HG02970 (cell line): ENCODE measurements around the gene C19orf44.
A peak's percentile ranks its signal among the peaks of the same experiment; 100 is the strongest.
"Not testable (repeated sequence)": the region's sequence is repeated elsewhere in the genome, so short reads cannot be mapped to it uniquely, and the experiment has no call there.

ENCODE experiments used
- ATAC-seq: cut with Tn5 transposase; IDR thresholded peaks from one replicate; pipeline ENCODE4 v1.9.1; 2021; ENCODE audit warnings: mild to moderate bottlenecking, moderate library complexity, moderate number of reproducible peaks; ENCODE audit not compliant: unreplicated experiment, low FRiP score

C19orf44 gene

DNA sequence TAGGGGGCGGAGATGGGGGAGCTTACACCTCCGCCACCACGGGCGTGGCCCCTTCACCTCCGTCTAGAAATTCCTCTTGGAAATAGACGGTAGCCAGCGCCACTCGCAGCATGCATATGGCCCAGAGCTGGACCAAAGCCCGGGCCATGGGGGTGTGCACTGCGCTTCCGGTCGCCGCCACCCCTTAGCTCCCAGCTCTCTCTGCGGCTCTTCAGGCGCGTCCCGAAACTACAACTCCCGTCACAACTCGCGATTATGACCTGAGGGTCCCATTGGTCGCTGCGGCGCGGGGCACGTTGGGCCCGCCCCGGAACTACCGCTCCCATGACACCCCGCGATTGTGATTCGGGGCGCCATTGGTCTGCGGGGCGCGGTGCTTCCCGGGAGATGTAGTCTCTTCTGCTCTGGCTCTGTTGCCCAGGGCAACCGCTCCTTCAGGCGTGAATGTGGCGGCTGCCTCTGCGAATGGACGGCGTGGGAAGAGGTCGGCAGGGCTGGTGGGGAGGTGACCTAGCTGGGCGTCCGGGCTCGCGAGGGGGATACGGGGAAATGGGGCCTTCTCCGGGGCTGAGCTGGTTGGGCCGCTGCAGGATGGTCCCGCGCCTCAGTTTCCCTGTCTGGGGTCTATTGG lies at the start of gene C19orf44, which contains the start of gene CALR3:
TSS of gene C19orf44 (plus strand) at position 413 of the 631 bp plus-strand sequence. CDS start 4,399 bp downstream, outside the sequence.
TSS of gene CALR3 (minus strand) at position 186 of the 631 bp plus-strand sequence. CDS start at position 148, 38 bp downstream.
- ATAC-seq = peak; percentile 98

DNA sequence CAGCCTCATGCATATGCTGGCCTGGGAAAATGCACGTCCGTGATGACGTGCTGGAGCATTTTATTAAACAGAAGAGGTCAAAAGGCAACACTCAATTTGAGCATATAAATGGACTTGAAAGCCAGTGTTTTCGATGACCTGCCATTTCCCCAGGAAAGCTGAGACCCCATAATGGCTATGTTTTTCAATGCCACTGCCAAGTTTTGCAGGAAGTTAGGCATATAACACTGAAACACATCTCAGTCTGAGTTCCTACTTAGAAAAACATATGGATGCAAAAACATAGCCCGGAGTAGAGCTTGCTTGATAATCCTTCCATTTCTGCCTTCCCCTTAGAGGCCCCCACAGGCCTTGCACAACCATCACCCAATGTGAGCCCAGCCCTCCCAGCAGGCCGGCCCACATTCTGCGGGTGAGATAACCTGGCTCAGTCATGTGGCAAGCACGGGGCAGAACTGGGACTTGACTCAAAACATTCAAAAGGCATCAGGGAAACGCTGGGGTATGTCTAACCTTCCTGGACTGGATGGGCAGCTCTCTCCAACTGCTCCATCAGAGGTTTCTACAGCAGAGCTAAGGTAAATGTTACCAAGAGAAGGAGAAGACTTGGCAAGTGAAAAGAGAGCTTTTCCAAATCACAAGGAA lies 49.3 kb upstream of the C19orf44 start:
- ATAC-seq = no peak

- ATAC-seq = not testable (repeated sequence)
Measured at GRCh38 chr19:16448872-16449271, 47.3 kb upstream of the C19orf44 start.

GRCh38 chr19:16449330-16449961 lies 46.7 kb upstream of the C19orf44 start:
- ATAC-seq = no peak

GRCh38 chr19:16452325-16452724 lies 43.9 kb upstream of the C19orf44 start:
- ATAC-seq = no peak

- no peak for ATAC-seq
Measured at GRCh38 chr19:16454351-16454918, 41.8 kb upstream of the C19orf44 start.

- no peak for ATAC-seq
Measured at GRCh38 chr19:16455489-16455888, 40.7 kb upstream of the C19orf44 start.

GRCh38 chr19:16456652-16457194 lies 39.5 kb upstream of the C19orf44 start:
- ATAC-seq = no peak

- no peak for ATAC-seq
Measured at GRCh38 chr19:16457195-16457953, 38.8 kb upstream of the C19orf44 start.

DNA sequence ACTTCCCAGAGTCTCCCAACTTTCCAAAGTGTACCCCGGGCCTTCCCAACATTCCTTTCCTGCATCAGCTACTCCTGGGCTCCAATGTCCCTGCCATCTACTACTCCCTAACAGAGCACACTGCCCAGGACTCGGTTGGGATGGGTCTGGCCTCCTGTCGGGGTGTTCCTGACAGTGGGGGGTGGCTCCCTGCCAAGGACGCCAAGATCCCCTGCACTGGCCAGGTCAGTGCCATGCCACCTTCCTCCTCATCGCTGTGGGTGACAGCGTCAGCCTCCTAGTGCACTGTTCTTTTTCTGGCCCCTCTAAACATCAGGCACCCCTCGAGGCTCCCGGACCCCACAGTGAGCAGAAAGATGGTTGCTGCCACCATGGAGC lies 38.3 kb upstream of the C19orf44 start:
- ATAC-seq = no peak

DNA sequence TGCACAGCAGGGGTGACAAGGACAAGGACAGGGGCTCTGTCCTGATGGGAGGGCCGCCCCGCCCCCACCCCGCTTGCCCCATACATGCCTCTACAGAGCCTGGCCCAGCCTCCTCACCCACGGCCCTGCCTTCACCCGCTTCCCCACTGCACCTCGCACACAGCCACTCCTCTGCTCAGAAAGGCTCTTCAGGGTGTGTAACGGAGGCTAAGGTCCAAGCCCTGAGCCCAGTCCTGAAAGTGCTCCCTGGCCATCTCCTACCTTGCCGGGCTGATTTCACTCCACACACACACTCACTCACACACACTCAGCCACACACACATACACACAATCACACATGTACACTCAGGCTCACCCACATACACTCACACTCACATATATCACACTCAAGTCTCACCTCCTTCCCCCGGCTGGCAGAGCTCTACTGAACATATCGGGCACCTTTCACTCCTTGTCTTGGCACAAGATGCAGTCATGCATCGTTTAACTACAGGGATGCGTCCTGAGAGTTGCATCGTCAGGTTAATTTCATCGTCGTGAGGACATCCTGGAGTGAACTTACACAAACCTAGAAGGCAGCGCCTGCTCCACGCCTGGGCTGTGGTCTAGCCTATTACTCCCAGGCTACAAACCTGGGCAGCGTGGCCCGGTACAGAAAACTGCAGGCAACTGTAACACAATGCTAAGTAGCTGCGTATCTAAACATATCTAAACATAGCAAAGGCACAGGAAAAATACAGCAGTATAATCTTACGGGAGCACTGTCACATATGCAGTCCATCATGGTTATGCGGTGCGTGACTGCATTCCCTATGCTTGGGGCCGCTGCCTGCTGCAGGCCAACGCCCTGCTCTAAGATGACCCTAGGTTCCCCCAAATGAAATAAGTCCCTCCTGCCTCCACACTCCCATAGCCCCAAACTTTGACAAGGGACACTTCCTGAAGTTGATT lies 37.5 kb upstream of the C19orf44 start:
- no peak for ATAC-seq

GRCh38 chr19:16459680-16460079 lies 36.5 kb upstream of the C19orf44 start:
- ATAC-seq = no peak

GRCh38 chr19:16460454-16460853 lies 35.7 kb upstream of the C19orf44 start:
- ATAC-seq = no peak

DNA sequence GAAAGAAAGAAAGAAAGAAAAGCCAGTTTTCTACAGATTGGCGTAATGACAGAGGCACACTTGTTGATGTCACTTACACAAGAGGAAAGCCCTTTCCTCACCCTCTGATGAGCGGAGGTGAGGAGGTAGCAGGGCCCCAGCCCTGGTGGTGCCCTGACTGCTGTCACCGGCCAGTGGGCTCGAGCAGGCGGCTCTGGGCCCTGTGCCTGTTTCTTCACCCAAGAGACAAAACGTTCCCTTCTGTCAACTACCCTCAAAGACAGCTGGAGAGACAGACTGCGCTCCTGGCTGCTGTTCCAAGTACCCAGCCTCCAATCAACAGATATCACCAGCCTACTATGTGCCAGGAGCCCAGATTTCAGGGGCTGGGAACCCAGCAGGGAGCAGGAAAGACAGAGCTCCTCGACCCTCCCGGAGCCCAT lies 34.6 kb upstream of the C19orf44 start:
- no peak for ATAC-seq

DNA sequence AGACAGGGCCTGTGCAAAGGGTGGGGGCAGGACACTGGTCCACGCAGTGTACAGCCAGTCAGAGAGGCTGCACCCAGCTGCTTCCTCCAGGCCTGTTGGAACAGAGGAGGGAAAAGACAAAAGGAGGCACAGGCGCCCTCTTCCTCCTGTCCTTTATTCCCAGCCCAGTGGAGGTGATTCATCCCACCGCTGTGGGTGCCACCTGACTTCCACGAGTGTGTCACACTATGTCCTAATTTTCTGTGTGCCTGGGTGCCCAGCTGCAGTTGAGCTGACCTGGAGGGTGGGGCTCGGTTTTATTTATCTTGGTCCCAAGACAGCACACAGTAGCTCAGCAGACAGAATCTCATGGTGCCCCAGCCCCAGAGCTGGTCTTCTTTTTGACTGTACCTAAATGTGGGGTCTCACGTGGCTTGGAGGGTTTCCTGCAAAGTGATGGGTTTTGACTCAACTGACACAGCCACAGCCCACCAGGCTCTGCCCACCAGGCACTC lies 33.4 kb upstream of the C19orf44 start:
- ATAC-seq = no peak

DNA sequence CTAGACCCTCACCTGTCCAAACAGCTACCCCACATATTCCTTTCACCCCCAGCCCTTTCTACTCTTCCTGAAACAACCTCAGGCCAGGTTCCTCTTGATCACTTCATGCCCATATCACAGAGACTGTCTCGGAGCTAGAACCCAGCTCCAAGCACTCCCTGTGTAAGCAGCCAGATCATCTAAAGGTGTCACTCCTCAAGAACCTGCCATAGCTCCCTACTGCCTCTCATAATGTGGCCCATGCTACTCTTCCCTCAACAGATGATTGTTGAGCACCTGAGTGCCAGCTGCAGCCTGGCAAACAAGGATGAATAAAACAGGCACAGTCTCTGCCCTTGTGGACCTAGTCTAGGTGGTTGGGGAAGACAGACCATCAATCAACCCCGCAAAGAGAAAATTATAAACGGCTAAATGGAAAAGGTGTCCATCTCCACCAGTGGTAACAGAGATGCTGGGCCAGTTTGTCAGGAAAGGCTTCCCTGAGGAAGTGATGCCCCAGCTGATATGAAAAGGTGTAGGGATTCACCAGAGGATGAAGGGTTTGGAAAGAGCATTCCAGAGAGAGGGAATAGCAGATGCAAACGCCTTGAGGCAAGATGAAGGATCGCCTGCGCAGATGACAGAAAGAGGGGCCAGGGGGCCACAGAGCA lies 32.7 kb upstream of the C19orf44 start:
- no peak for ATAC-seq

DNA sequence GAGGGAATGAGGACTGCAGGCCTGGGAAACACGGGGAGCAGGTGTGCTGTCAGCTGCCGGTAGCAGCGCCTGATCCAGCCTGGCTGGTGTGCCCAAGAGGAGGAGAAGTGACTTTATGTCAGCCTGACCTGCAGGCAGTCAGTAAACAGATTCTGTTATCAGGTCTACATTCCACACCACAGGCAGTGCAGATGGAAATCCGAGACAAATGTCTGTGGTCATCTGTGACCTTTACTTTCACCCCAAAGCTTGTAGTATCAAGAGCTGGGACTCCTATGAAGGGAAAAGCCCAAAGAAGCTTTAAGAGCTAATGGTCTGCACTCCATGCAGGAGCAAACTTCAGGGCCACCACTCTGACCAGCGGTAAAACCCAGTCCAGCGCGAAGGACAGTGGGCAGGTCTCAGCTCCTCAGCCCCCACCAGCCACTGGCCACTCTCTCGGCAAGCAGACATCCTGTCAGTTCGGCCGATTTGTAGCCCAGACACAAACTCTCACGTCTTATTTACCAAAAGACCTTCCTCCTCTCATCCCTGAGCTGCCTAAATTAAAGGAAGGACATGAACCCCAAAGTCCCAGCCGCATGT lies 32.1 kb upstream of the C19orf44 start:
- no peak for ATAC-seq

DNA sequence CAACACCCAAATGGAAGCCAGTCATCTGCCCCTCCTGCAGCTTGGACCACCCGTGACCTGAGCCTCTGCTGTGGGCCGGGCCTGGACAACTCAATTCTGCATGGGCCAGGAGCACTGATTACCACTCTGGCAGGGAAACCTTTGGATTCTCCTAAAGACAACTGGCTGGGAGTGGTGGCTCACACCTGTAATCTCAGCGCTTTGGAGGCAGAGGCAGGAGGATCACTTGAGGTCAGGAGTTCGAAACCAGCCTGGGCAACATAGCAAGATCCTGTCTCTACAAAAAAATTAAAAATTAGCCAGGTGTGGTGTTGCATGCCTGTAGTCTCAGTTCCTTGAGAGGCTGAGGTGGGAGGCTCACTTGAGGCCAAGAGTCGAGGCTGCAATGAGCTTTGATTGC lies 31.0 kb upstream of the C19orf44 start:
- ATAC-seq = no peak
